AML-193 (cell line): ENCODE results near the gene UBR2.
"Not testable (repeated sequence)": the region's sequence is repeated elsewhere in the genome, so short reads cannot be mapped to it uniquely, and the experiment has no call there.

ENCODE experiments used
- DNase-seq, 2 experiments: peaks; one replicate each; lab custom pipeline; 2025; lab: John Stamatoyannopoulos, UW

The UBR2 gene

GRCh38 chr6:42618105-42618504 lies 54.3 kb downstream of the UBR2 start:
- DNase-seq, result no peak

GRCh38 chr6:42618686-42619085 lies 54.9 kb downstream of the UBR2 start:
- DNase-seq, result no peak

GRCh38 chr6:42619963-42620362 lies 56.1 kb downstream of the UBR2 start:
- no peak for DNase-seq

GRCh38 chr6:42624601-42625000 lies 60.8 kb downstream of the UBR2 start:
- no peak for DNase-seq

- no peak for DNase-seq
These were observed 63.2 kb downstream of the UBR2 start for GRCh38 chr6:42627044-42627443.

- no peak for DNase-seq
These were observed 63.8 kb downstream of the UBR2 start for GRCh38 chr6:42627674-42628073.

- no peak for DNase-seq
These were observed 64.8 kb downstream of the UBR2 start for GRCh38 chr6:42628604-42629003.

- peak in 1 of 2 experiments; percentile 30 for DNase-seq
These were observed 66.0 kb downstream of the UBR2 start for GRCh38 chr6:42629845-42630244.

- DNase-seq, result no peak
These were observed 73.9 kb downstream of the UBR2 start for GRCh38 chr6:42637681-42638080.

GRCh38 chr6:42642794-42643193 lies 79.0 kb downstream of the UBR2 start:
- no peak for DNase-seq

GRCh38 chr6:42644211-42644610 lies 80.4 kb downstream of the UBR2 start:
- DNase-seq, result no peak

- DNase-seq, result no peak
These were observed 88.4 kb downstream of the UBR2 start for GRCh38 chr6:42652024-42652746.

GRCh38 chr6:42653851-42654250 lies 90.0 kb downstream of the UBR2 start:
- DNase-seq, result no peak

GRCh38 chr6:42659806-42660205 lies 96.0 kb downstream of the UBR2 start:
- no peak for DNase-seq

GRCh38 chr6:42661540-42662153 lies 97.8 kb downstream of the UBR2 start:
- peak; percentile 83 to 88 for DNase-seq

- no peak for DNase-seq
These were observed 100.9 kb downstream of the UBR2 start for GRCh38 chr6:42664718-42665117.

- not testable (repeated sequence) for DNase-seq
These were observed 110.5 kb downstream of the UBR2 start for GRCh38 chr6:42674368-42674767.

- DNase-seq, result no peak
These were observed 111.0 kb downstream of the UBR2 start for GRCh38 chr6:42674780-42675179.

- no peak for DNase-seq
These were observed 115.5 kb downstream of the UBR2 start for GRCh38 chr6:42679358-42679757.

GRCh38 chr6:42688281-42688680 lies 124.5 kb downstream of the UBR2 start:
- DNase-seq, result no peak

GRCh38 chr6:42689371-42689770 lies 125.5 kb downstream of the UBR2 start:
- DNase-seq, result no peak

- DNase-seq, result no peak
These were observed 126.4 kb downstream of the UBR2 start for GRCh38 chr6:42690151-42690702.

GRCh38 chr6:42690872-42691271 lies 127.0 kb downstream of the UBR2 start:
- no peak for DNase-seq
